GM23338 (cell line): ENCODE data around the gene ANKRD2.

Source experiments
- CTCF ChIP-seq, 2 experiments: fragments of 200-600 bp in 1 of 2; sonication (generic) in 1 of 2; conservative IDR thresholded peaks; 2 replicates each; pipeline versions ENCODE4 v1.5.1 to v1.6.1; 2016 to 2017; ENCODE audit warnings: antibody characterized with exemption in 2 of 2, low read depth in 2 of 2, mild to moderate bottlenecking in 2 of 2, moderate library complexity in 1 of 2
- EZH2phosphoT487 ChIP-seq: fragments of 200-600 bp; sonication (generic); IDR thresholded peaks from one replicate; pipeline ENCODE4 v1.8.1; 2018; ENCODE audit warnings: antibody characterized with exemption; ENCODE audit not compliant: unreplicated experiment
- JUNB ChIP-seq: IDR thresholded peaks from one replicate; pipeline ENCODE4 v1.6.1; 2016; ENCODE audit warnings: antibody characterized with exemption; ENCODE audit not compliant: unreplicated experiment
- TF ChIP-seq, protein P1 (sequence below): IDR thresholded peaks from 2 replicates; pipeline ENCODE4 v1.6.1; 2016; ENCODE audit warnings: antibody characterized with exemption

DNA sequence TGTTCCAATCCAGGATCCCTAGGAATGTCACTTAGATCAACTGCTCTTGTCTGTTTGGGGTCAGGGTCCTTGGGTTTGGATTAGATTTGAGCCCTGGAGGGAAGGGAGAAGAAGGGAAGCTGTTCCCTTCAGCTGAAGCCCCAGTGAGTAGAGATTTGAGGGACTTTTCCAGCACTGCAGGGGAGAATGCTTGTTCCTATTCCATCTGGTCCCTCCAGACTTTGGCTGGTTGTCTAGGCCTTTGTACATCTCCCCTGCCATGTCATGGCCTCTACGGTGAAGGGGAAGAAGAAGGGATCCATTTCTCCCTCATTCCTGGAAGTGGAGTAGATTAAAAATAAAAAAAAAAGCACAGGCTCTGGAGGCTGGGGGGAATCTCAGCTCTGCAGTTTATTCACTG is 28.0 kb downstream of the ANKRD2 start:
- TF ChIP-seq, protein P1, sequence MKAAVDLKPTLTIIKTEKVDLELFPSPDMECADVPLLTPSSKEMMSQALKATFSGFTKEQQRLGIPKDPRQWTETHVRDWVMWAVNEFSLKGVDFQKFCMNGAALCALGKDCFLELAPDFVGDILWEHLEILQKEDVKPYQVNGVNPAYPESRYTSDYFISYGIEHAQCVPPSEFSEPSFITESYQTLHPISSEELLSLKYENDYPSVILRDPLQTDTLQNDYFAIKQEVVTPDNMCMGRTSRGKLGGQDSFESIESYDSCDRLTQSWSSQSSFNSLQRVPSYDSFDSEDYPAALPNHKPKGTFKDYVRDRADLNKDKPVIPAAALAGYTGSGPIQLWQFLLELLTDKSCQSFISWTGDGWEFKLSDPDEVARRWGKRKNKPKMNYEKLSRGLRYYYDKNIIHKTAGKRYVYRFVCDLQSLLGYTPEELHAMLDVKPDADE = no peak
- no peak for TF ChIP-seq CTCF (conservative IDR thresholded peaks at IDR 0.05; ENCODE audit: low read depth in 2 of 2)
- TF ChIP-seq JUNB = no peak
- TF ChIP-seq EZH2phosphoT487 = no peak
